GM03348 (cell line): Measurements from ENCODE around the gene AREL1.
"Not testable (repeated sequence)": the region's sequence is repeated elsewhere in the genome, so short reads cannot be mapped to it uniquely, and the experiment has no call there.

ENCODE experiments used
- DNase-seq: peaks from one replicate; pipeline ENCODE4 v3.0.0; 2012; ENCODE audit warnings: low spot score

AREL1 gene, protein sequence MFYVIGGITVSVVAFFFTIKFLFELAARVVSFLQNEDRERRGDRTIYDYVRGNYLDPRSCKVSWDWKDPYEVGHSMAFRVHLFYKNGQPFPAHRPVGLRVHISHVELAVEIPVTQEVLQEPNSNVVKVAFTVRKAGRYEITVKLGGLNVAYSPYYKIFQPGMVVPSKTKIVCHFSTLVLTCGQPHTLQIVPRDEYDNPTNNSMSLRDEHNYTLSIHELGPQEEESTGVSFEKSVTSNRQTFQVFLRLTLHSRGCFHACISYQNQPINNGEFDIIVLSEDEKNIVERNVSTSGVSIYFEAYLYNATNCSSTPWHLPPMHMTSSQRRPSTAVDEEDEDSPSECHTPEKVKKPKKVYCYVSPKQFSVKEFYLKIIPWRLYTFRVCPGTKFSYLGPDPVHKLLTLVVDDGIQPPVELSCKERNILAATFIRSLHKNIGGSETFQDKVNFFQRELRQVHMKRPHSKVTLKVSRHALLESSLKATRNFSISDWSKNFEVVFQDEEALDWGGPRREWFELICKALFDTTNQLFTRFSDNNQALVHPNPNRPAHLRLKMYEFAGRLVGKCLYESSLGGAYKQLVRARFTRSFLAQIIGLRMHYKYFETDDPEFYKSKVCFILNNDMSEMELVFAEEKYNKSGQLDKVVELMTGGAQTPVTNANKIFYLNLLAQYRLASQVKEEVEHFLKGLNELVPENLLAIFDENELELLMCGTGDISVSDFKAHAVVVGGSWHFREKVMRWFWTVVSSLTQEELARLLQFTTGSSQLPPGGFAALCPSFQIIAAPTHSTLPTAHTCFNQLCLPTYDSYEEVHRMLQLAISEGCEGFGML

DNA sequence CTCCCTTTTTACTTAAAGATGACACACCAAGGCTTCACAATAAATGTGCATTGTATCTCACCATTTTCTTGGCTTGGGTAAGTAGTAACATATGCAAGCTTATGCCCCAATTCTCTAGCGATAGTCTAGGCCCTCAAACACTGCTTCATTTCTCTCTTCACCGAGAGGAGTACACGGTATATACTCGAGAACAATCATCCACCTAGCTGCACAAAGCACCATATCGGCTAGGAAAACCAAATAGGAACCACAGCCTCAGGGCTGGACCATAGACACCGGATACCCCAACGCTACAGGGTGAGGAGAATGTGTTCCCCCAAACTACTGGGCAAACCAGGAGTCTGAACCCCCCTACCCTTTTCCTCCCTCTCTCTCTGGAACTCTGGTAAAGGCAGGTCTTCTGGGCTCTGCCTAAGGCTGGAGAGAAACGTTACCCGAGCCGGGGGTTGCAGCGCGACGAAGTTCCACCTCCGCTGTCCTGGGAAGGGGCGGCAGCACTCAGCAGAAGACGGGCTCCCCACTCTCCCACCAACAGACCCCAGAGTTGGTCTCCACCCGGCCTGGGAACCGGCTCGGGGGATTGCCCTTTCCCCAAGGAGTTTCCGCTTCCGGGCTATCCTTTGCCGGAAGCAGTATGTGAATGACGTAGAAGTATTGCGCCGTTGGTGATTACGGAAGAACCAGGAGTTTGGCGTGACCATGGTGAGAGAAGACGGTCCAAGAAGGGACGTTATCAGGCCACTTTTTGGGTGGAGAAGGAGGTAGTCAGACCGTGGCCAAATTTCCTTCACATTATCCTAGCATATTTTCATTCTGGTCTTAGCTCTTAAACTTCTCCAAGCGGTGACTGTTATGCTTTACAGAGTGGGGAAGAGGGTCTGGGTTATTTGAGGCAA, at the start of gene AREL1, which contains the start of gene FCF1:
AREL1 (minus strand) TSS at position 582 of the 896 bp plus-strand sequence. CDS start 27,465 bp downstream, outside the sequence.
FCF1 (plus strand) TSS at position 646 of the 896 bp plus-strand sequence; CDS start at position 700, 54 bp downstream.
- peak; percentile 93 for DNase-seq

DNA sequence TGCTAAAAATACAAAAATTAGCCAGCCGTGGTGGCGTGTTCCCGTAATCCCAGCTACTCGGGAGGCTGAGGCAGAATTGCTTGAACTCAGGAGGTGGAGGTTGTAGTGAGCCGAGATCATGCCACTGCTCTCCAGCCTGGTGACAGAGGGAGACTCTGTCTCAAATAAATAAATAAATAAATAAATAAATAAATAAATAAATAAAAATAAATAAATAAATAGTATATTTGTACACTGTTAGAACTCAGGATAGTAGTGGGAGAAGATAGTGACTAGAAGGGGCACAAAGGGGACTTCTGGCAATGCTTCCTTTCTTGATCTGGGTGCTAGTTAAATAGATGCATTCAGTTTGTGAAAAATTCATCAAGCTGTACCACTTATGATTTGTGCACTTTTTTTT, 45.6 kb upstream of the AREL1 start:
- not testable (repeated sequence) for DNase-seq

DNA sequence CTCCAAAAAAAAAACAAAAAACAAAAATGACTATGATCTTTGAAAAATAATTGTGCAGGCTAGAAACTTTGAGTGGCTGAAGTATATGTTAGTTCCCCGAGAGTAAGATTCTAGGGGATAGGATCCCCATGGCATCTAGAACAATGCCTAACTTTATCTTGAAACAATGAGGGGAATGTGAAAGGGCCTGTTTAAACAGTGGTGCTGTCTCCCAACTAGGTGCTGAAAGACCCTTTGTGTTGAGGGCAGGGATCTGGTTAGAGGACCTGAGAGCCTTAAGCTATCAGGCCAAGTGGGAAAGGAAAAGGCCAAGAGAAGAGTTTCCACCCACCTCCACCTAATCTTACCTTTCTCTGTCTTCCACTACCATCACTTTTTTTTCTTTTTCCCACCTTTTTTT, 43.4 kb upstream of the AREL1 start:
- no peak for DNase-seq

DNA sequence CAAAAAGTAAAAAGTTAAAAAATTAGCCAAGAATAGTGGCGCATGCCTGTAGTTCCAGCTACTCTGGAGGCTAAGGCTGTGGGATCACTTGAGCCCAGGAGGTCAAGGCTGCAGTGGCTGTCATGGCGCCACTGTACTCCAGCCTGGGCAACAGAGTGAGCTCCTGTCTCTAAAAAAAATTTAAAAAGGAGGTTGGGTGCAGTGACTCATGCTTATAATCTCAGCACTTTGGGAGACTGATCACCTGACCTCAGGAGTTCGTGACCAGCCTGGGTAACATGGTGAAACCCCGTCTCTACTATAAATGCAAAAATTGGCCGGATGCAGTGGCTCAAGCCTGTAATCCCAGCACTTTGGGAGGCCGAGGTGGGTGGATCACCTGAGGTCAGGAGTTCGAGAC, 42.0 kb upstream of the AREL1 start:
- DNase-seq = no peak

DNA sequence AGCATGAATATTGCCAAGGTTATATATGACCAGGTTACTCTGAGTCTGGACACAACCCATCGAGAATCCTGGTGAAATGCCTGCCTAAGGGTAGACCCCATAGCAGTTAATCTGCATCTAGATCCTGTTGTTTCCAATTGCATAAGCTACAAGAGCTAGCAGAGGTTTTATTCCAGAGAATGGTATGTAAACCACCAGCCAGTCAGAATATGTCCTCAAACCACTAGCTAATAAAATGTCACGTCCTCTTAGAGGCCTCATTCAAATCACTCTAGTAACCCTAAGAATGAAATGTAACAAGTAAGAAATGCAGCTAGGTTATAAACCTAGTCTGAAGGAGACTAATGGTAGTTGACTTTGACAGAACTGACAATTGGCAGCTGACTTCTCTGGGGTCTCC, 41.3 kb upstream of the AREL1 start:
- no peak for DNase-seq

DNA sequence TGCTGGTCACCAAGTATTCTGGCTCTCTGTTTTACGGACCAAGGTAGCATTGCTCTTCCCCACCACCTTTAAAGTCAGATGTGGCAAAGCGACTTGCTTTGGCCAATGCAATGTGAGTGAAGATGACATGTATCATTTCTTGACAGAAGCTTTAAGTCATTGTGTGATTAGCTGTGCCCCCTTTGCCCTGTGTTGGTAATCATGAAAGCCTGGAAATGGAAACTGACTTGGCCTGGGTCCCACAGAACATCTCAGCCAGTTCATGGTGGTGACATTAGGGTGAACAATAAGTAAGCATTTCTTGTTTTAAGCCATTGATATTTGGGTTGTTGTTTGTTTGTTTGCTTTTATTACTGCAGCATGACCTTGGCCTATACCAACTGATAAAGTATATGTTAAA, 34.4 kb upstream of the AREL1 start:
- DNase-seq = no peak

DNA sequence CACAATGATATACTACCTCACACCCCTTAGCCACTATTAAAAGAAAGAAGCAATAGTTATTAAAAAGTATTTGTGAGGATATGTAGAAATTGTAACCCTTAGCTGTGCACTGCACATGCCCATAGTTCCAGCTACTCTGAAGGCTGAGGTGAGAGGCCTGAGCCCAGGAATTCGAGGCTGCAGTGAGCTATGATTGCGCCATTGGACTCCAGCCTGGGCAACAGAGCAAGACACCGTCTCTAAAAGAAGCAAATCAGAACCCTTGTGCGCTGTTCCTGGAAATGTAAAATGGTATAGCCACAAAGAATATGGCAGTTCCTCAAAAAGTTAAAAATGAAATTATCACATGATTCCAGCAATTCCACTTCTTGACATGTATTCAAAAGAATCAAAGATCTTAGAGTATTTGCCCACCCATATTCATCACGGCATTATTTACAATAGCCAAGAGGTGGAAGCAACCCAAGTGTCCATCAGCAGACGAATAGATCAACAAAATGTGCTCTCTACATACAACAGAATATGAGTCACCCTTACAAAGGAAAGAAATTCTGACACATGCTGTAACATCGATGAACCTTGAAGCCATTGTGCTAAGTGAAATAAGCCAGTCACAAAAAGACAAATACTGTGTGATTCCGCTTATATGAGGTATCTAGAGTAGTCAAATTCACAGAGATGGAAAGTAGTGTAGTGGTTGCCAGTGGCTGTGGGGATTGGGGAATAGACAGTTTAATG, 26.6 kb upstream of the AREL1 start:
- DNase-seq = no peak

DNA sequence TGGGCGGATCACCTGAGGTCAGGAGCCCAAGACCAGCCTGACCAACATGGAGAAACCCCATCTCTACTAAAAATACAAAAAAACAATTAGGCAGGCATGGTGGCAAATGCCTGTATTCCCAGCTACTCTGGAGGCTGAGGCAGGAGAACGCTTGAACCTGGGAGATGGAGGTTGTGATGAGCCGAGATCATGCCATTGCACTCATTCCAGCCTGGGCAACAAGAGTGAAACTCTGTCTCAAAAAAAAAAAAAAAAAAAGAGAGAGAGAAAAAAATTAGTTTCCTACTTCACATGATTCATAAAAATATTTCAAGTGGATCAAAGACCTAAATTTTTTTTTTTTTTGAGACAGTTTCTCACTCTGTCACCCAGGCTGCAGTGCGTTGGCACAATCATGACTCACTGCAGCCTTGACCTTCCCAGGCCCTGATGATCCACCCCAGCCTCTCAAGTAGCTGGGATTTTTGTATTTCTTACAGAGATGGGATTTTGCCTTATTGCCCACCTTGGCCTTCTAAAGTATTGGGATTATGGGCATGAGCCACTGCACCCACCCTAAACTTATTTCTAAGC, 25.0 kb upstream of the AREL1 start:
- DNase-seq = peak; percentile 14

DNA sequence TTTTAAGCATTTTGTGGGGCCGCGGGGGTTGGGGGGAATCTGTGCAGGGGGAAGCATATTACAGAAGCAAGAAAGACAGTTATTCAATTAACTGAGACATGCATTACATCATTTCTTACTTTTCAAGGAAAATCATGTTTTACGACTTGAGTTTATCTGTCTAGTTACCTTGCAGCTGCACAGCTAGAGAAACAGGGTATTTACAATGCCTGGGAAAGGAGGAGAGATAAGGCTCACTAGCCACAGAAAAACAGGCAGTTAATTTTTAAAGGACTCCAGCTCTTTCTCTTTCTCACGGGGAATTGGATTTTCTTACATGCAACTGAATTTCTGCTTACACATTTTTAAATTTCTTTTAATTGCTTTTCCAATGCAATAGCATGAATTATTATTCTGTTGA, 22.2 kb upstream of the AREL1 start:
- DNase-seq = no peak

DNA sequence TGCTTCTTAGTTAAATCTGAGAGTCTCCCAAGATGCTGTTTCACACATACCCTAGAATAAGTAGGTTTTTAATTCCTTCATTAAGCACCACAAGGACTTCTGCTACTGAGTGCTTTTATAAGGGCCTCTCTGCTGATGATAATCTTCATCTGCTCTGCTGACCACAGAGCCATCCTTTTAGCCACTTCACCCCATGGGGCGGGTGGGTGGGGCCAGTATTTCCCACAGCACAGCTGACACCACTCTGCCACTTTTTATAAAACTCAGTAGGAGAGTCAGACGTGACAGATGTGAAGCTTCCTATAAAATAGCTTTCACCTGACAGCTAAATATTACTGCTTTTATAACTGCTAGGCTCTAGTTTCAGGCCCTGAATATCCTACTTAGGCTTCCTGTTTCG, 20.3 kb upstream of the AREL1 start:
- no peak for DNase-seq

DNA sequence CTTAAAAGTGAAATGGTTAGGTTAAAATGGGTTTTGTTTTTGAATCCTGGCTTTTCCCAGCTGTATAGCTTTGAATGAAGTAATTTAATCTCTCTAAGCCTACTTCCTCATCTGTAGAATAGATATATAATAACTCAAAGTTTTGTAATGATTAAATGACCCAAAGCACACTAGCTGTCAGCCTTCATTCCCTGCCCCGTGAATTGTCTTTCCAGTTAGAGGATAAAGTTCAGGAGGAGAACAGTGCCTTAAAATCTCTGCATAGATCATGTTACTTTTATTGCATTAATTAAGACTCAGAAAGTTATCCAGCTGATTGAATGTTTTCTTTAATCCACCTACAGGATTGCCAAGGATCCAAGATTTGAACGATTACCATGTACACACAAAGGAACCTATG, 19.5 kb upstream of the AREL1 start:
- no peak for DNase-seq

DNA sequence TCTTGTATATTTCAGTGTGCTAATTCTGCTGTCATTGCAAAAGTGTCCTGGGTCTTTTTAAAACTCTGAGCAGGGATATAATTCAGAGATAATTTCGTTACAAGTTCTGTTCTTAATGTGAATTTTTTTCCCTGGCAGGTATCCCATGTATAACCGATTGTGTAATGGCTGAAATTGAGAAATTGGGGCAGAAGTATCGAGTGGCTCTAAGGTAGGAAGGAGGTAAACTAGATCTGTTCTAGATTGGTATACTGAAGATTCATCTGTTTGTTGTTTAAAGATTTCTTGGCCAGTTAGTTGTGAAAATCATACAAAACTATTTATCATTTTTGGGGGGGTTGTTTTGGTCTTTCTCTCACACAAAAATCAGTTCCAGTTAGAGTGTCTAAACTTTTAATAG, 10.3 kb upstream of the AREL1 start:
- DNase-seq = no peak

DNA sequence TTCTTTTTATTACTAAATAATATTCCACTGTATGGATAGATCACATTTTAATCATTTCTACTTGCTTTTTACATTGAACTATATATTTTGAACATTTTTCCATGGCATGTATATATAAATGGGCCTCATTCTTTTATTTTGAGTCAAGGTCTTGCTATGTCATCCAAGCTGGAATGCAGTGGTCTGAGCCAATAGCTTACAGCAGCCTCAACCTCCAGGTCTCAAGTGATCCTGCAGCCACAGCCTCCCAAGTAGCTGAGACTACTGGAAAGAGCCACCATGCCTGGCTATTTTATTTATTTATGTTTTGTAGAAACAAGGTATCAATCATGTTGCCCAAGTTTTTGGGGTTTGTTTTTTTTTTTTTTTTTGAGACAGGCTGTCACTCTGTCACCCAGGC, 7.6 kb upstream of the AREL1 start:
- no peak for DNase-seq

DNA sequence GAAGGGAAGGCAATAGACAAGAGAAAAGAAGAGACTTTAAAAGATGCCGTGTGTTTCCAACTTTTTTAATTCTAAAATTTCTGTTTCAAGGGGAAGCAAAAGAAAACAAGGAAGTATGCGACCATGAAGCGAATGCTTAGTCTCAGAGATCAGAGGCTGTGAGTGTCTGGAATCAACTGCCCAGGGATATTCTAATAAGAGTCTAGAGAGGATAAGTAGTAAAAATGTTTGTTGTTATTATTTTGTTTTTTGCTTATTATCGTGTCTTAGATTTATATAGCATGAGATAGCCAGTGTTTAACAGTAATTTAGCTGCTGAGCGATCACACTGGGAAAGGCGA, 485 bp upstream of the AREL1 start:
- no peak for DNase-seq

DNA sequence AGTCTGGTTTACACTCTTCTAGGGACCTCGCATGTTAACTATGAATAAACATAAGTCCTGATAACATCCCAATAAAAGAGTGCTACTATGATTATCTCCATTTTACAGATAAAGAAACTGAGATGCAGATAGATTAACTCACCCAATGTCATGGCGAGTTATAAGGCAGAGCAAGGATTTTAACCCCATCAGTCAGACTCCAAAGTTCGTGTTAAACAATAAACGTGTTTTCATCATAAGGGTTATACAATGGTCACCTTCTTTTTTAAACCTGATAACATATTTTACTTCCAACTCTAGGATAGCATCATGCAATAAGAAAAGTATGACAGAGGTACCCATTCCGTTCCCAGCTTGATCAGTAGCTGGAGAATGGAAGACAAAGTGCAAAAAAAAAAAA, 1.2 kb downstream of the AREL1 start:
- no peak for DNase-seq

DNA sequence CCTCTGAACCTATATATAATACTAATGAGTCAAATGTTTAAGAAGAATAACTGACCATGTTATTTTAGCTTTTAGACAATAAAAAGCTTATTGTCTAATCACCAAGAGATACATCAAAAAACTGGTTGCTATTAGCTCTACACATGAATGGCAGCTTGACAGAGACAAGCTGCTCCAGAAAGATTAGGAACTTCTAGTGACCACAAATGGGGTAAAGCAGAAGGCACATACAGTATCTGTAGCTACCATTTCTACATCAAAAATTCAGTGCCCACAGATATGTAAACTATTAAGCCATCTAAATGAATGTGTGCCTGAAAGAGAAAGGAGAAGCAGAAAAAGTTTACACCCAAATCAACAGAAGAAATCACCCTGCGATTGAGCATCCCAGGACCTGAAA, 2.4 kb downstream of the AREL1 start:
- DNase-seq = no peak

DNA sequence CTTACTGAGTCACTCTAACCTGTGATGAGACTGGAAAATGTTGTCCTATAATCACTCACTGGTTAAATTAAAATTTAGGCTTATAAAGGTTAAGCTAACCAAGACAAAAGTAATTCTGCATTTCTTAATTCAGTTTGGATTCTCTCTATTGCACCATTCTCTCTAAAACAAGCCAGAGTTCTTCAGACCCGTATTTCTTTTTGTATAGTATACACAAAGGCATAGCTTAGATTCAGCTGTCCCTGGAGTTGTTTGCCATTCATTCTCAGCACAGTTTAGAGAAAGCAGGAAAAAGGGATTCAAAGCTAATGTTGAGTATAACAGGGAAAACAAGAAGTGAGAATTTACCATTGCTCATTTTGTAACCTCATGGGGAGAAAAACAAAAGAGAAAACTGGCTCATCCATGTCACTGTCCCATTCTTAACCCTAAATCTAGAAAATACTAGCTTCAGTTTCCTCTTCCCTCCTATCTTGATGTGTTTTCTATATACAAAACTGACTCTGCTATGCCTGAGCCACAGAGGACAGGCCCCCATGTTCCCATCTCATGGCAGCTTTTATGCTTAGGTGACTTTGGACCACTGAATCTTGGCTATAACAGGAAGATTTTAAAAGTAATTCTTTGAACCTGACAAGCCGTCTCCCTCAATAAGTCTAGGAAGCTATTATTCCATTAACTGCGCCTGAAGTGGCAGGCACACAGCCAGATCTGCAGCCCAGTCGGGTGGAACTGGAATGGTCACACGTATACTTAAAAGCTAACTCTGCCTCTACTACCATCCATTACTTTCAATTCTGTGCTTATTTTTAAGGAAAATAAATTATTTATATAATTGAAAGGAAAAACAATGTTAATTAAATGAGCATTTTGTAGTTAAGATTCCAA, 7.0 kb downstream of the AREL1 start:
- DNase-seq = no peak

DNA sequence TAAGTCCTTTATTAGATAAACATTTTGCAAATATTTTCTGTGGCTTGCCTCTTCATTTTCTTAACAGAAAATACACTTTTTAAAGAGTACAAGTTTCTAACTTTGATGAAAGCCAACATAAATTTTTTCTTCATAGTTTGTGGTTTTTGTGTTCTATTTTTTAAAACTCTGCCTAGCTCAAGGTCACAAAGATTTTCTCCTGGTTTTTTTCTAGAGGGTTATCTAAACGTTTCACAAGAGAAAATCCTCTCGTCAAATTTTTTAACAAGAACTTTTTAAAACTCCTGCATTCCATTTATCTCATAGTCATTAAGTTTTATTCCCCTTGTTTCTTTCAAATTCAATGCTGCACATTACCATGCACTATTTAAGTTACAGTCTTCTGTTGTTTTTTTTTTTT, 8.2 kb downstream of the AREL1 start:
- no peak for DNase-seq

DNA sequence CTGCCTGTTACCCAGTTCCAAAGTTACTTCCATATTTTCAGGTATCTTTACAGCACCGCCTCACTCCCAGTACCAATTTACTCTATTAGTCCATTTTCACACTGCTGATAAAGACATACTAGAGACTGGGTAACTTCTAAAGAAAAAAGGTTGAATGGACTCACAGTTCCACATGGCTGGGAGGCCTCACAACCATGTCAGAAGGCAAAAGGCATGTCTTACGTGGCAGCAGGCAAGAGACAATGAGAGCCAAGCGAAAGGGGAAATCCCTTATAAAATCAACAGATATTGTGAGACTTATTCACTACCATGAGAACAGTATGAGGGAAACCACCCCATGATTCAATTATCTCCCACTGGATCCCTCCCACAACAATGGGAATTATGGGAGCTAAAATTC, 9.8 kb downstream of the AREL1 start:
- DNase-seq = no peak

DNA sequence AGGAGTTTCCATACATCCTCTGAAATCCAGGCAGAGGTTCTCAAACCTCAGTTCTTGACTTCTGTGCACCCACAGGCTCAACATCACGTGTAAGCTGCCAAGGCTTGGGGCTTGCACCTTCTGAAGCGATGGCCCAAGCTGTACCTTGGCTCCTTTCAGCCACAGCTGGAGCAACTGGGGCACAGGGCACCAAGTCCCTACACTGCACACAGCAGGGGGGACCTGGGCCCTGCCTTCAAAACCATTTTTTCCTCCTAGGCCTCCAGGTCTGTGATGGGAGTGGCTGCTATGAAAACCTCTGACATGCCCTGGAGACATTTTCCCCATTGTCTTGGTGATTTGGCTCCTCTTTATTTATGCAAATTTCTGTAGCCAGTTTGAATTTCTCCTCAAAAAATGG, 10.6 kb downstream of the AREL1 start:
- DNase-seq = no peak
